22Rv1 (cell line): ENCODE results near the gene ZC3HAV1L.
A peak's percentile ranks its signal among the peaks of the same experiment; 100 is the strongest.

ENCODE experiments used
- H3K27ac ChIP-seq: fragments of 450-650 bp; 2 replicates; pipeline ENCODE4 v1.5.1; 2017
- CTCF ChIP-seq: fragments of 450-650 bp; IDR thresholded peaks from 2 replicates; pipeline ENCODE4 v1.5.1; 2017; ENCODE audit warnings: mild to moderate bottlenecking
- ZFX ChIP-seq: fragments of 450-650 bp; IDR thresholded peaks from 2 replicates; pipeline ENCODE4 v1.6.1; 2017; ENCODE audit warnings: antibody characterized with exemption, borderline replicate concordance

Gene ZC3HAV1L

GRCh38 chr7:139075871-139076686 is 40.2 kb upstream of the ZC3HAV1L start:
- no peak for TF ChIP-seq ZFX
- TF ChIP-seq CTCF = no peak
- H3K27ac ChIP-seq = peak overlapping the region; percentile 54

- TF ChIP-seq ZFX = no peak
- TF ChIP-seq CTCF = peak; percentile 93
- peak overlapping the region; percentile 54 for H3K27ac ChIP-seq
Observed at GRCh38 chr7:139075031-139075652, 39.3 kb upstream of the ZC3HAV1L start.

DNA sequence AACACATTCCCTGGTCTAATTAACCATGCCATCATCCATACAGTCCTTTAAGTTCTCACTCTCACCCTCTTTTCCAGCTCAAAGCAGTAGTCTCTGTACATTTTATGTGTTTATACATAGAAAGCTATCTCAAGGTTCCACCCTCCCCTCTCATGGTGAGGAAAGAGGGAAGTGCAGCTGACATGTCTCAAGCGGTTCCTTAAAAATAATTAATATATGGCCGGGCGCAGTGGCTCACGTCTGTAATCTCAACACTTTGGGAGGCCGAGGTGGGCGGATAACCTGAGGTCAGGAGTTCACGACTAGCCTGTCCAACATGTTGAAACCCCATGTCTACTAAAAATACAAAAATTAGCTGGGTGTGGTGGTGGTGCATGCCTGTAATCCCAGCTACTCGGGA is 37.0 kb upstream of the ZC3HAV1L start:
- no peak overlapping the region for H3K27ac ChIP-seq
- no peak for TF ChIP-seq CTCF
- no peak for TF ChIP-seq ZFX

GRCh38 chr7:139071680-139072079 is 35.8 kb upstream of the ZC3HAV1L start:
- no peak for TF ChIP-seq CTCF
- no peak for TF ChIP-seq ZFX
- no peak overlapping the region for H3K27ac ChIP-seq

DNA sequence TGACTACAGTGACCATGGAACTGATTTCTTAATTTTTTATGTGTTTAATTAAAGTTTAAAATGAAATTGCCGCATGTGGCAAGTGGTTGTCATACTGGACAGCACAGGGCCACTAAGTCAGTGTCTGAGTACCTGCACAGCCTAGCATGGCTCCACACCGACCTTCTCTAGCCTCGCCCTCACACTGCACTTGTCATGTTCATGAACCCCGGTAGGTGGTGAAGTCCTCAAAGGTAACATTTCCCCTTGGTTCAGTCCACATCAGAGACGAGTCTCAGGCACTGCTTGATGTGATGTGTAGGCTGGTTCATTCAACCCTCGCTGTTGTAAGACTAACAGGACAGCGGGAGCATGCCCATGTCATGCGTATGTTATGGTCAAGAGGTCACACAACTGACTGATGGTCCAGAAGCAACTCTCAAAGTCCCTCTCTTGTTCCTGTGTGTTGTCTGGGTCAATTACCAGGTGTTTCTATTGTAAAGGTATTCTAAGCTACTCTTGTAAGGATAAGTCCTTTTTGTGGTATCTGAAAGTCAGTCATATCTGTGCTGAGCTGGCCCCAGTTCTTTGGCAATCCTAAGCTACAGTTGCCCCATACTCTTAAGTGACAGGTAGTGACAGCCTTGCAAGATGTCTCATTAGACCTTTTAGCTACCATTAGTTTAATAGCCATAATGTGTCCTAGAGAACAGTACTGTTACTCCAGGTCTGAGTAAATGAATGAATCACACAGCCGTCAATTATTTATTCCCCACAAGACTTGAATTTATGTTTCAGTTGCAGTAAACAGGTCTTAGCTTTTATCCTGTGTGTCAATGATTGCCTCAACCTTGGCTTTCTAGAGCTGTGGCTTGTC is 32.9 kb upstream of the ZC3HAV1L start:
- H3K27ac ChIP-seq = no peak overlapping the region
- TF ChIP-seq CTCF (no peak), ZFX (no peak)

- no peak overlapping the region for H3K27ac ChIP-seq
- TF ChIP-seq CTCF (no peak), ZFX (no peak)
Observed at GRCh38 chr7:139066315-139066714, 30.5 kb upstream of the ZC3HAV1L start.
